WTC11 (cell line): ENCODE data around the gene ACVR1. TPM values are rescaled to one million over a fixed set of nuclear protein-coding genes. Genes with fewer than 3 reads are reported as not detected.

Experiments
- ATAC-seq: fragments of 200-7000 bp; cut with Tn5 transposase; 2 replicates; pipeline ENCODE4 v1.10.0; 2021; ENCODE audit warnings: mild to moderate bottlenecking, moderate library complexity
- CTCF ChIA-PET: fragments of 300-600 bp; sonication (Branson Sonifier 250); formaldehyde crosslinking; loops from one replicate; lab custom pipeline; 2021; ENCODE audit warnings: antibody characterized with exemption; lab: Charles Lee
- POLR2A ChIA-PET: fragments of 350-600 bp; sonication (Branson Sonifier 250); formaldehyde crosslinking; loops from one replicate; lab custom pipeline; 2021; ENCODE audit warnings: antibody characterized with exemption; lab: Charles Lee
- DNase-seq: peaks from one replicate; pipeline ENCODE4 v3.0.0; 2021; ENCODE audit warnings: low spot score
- H3K27ac Mint-ChIP-seq: 2 replicates; pipeline ENCODE4 v1.8.0; 2021; ENCODE audit warnings: mixed read lengths
- H3K27me3 Mint-ChIP-seq: 2 replicates; pipeline ENCODE4 v1.8.0; 2021; ENCODE audit warnings: low read depth, mild to moderate bottlenecking, moderate library complexity, mixed read lengths
- H3K36me3 Mint-ChIP-seq: 2 replicates; pipeline ENCODE4 v1.8.0; 2021; ENCODE audit warnings: mixed read lengths
- H3K4me1 Mint-ChIP-seq: 2 replicates; pipeline ENCODE4 v1.8.0; 2022; ENCODE audit warnings: mixed read lengths
- H3K4me3 Mint-ChIP-seq: 2 replicates; pipeline ENCODE4 v1.8.0; 2021; ENCODE audit warnings: mild to moderate bottlenecking, moderate library complexity, mixed read lengths
- H3K9me3 Mint-ChIP-seq: 2 replicates; pipeline ENCODE4 v1.8.0; 2021; ENCODE audit warnings: mixed read lengths
- ATF1 ChIP-seq: sonication (generic); formaldehyde crosslinking; IDR thresholded peaks from 2 replicates; pipeline ENCODE4 v1.8.1; 2023; ENCODE audit warnings: mild to moderate bottlenecking, moderate library complexity, missing genetic modification reagents
- ELF4 ChIP-seq: sonication (generic); formaldehyde crosslinking; IDR thresholded peaks from 2 replicates; pipeline ENCODE4 v1.8.1; 2022; ENCODE audit warnings: low read depth, mild to moderate bottlenecking, moderate library complexity, missing genetic modification reagents
- ESRRA ChIP-seq: sonication (generic); formaldehyde crosslinking; IDR thresholded peaks from 2 replicates; pipeline ENCODE4 v1.8.1; 2022; ENCODE audit warnings: mild to moderate bottlenecking, missing genetic modification reagents, borderline replicate concordance
- ETV6 ChIP-seq: sonication (generic); formaldehyde crosslinking; IDR thresholded peaks from 2 replicates; pipeline ENCODE4 v1.8.1; 2022; ENCODE audit warnings: mild to moderate bottlenecking, missing genetic modification reagents
- FOXJ3 ChIP-seq: sonication (generic); formaldehyde crosslinking; IDR thresholded peaks from 2 replicates; pipeline ENCODE4 v1.9.0; 2021; ENCODE audit warnings: missing genetic modification reagents, mild to moderate bottlenecking, borderline replicate concordance
- GABPB1 ChIP-seq: sonication (generic); formaldehyde crosslinking; IDR thresholded peaks from 2 replicates; pipeline ENCODE4 v1.8.1; 2023; ENCODE audit warnings: mild to moderate bottlenecking, missing genetic modification reagents
- KAT7 ChIP-seq: sonication (generic); formaldehyde crosslinking; IDR thresholded peaks from 2 replicates; pipeline ENCODE4 v1.8.1; 2023; ENCODE audit warnings: missing genetic modification reagents, mild to moderate bottlenecking, borderline replicate concordance
- MXD4 ChIP-seq: fragments of 250-450 bp; sonication (Bioruptor Pico); IDR thresholded peaks from 2 replicates; pipeline ENCODE4 v1.8.0; 2021; ENCODE audit warnings: mild to moderate bottlenecking, moderate library complexity, borderline replicate concordance
- NFE2L1 ChIP-seq: sonication (generic); formaldehyde crosslinking; IDR thresholded peaks from 2 replicates; pipeline ENCODE4 v1.8.1; 2023; ENCODE audit warnings: missing genetic modification reagents
- NR3C1 ChIP-seq: sonication (generic); formaldehyde crosslinking; conservative IDR thresholded peaks from 2 replicates; pipeline ENCODE4 v1.8.1; 2023; ENCODE audit warnings: low read depth, mild to moderate bottlenecking, missing genetic modification reagents
- OVOL2 ChIP-seq: fragments of 250-450 bp; sonication (Bioruptor Pico); IDR thresholded peaks from 2 replicates; pipeline ENCODE4 v1.9.0; 2021; ENCODE audit warnings: mild to moderate bottlenecking, borderline replicate concordance
- PREB ChIP-seq: sonication (generic); formaldehyde crosslinking; IDR thresholded peaks from 2 replicates; pipeline ENCODE4 v1.8.1; 2022; ENCODE audit warnings: mild to moderate bottlenecking, missing genetic modification reagents, moderate library complexity, borderline replicate concordance
- RORB ChIP-seq: fragments of 250-450 bp; sonication (Bioruptor Pico); IDR thresholded peaks from 2 replicates; pipeline ENCODE4 v1.9.0; 2021; ENCODE audit warnings: mild to moderate bottlenecking
- SMAD3 ChIP-seq: sonication (generic); formaldehyde crosslinking; IDR thresholded peaks from 2 replicates; pipeline ENCODE4 v1.8.0; 2022; ENCODE audit warnings: missing genetic modification reagents, mild to moderate bottlenecking, borderline replicate concordance
- TCF7 ChIP-seq: sonication (generic); formaldehyde crosslinking; IDR thresholded peaks from 2 replicates; pipeline ENCODE4 v1.8.0; 2022; ENCODE audit warnings: mild to moderate bottlenecking, low read depth, missing genetic modification reagents, moderate library complexity
- TEAD4 ChIP-seq: sonication (generic); formaldehyde crosslinking; IDR thresholded peaks from 2 replicates; pipeline ENCODE4 v1.8.0; 2022; ENCODE audit warnings: mild to moderate bottlenecking, missing genetic modification reagents
- ZNF121 ChIP-seq: sonication (generic); formaldehyde crosslinking; IDR thresholded peaks from 2 replicates; pipeline ENCODE4 v1.8.0; 2023; ENCODE audit warnings: missing genetic modification reagents
- ZNF138 ChIP-seq: sonication (generic); formaldehyde crosslinking; conservative IDR thresholded peaks from 2 replicates; pipeline ENCODE4 v1.8.1; 2022; ENCODE audit warnings: mild to moderate bottlenecking, moderate library complexity, missing genetic modification reagents
- ZNF219 ChIP-seq: sonication (generic); formaldehyde crosslinking; IDR thresholded peaks from 2 replicates; pipeline ENCODE4 v1.8.0; 2023; ENCODE audit warnings: missing genetic modification reagents, mild to moderate bottlenecking, borderline replicate concordance
- ZNF232 ChIP-seq: sonication (generic); formaldehyde crosslinking; IDR thresholded peaks from 2 replicates; pipeline ENCODE4 v1.8.0; 2022; ENCODE audit warnings: mild to moderate bottlenecking, missing genetic modification reagents
- ZNF416 ChIP-seq: fragments of 250-450 bp; sonication (Bioruptor Pico); IDR thresholded peaks from 2 replicates; pipeline ENCODE4 v1.9.0; 2021; ENCODE audit warnings: mild to moderate bottlenecking, inconsistent platforms
- ZNF423 ChIP-seq: fragments of 250-450 bp; sonication (Bioruptor Pico); IDR thresholded peaks from 2 replicates; pipeline ENCODE4 v2.1.2; 2022; ENCODE audit warnings: mild to moderate bottlenecking, moderate library complexity
- ZNF512 ChIP-seq: sonication (generic); formaldehyde crosslinking; IDR thresholded peaks from 2 replicates; pipeline ENCODE4 v1.8.1; 2022; ENCODE audit warnings: missing genetic modification reagents, borderline replicate concordance
- total RNA-seq: library from RNA; stranded (reverse); gene quantifications from 3 replicates; pipeline ENCODE4 v1.2.3, GENCODE V29; 2021
- TF ChIP-seq, protein P1 (sequence below): sonication (generic); formaldehyde crosslinking; IDR thresholded peaks from 2 replicates; pipeline ENCODE4 v1.8.1; 2023; ENCODE audit warnings: mild to moderate bottlenecking, moderate library complexity, missing genetic modification reagents
- TF ChIP-seq, protein P2 (sequence below): sonication (generic); formaldehyde crosslinking; IDR thresholded peaks from 2 replicates; pipeline ENCODE4 v1.8.1; 2022; ENCODE audit warnings: low read depth, missing genetic modification reagents, borderline replicate concordance
- TF ChIP-seq, protein P3 (sequence below): sonication (generic); formaldehyde crosslinking; IDR thresholded peaks from 2 replicates; pipeline ENCODE4 v1.8.1; 2022; ENCODE audit warnings: low read depth, mild to moderate bottlenecking, moderate library complexity, missing genetic modification reagents, borderline replicate concordance

Gene ACVR1
- total RNA-seq, 1 experiment from 2014 or later: 19.2 TPM

DNA sequence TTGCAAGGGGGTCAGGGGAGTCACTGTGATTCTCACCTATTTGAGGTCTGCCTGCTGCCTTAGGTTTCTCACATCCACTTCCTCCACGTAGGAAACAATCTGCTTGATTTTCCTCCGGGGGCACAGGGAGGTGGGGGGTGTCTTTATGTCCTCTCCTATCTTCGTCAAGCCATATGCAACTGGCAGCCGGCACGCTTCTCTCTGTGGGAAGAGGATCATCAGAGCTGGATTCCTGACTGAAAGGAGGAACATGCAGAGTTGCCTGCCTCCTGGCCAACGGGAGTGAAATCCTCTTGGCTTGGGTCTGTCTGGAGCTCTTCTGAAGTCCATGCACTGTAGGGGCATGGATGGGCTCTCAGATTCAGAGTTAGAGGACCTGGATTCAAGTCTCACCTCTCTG is 43.1 kb upstream of the ACVR1 start (continued):
- no peak for TF ChIP-seq MXD4 (CRISPR knock-in tag)
- TF ChIP-seq ZNF423: no peak
- no peak for TF ChIP-seq ESRRA (CRISPR knock-in tag)
- TF ChIP-seq ZNF232: no peak
- TF ChIP-seq KAT7 (CRISPR knock-in tag): no peak
- no peak for TF ChIP-seq RORB (CRISPR knock-in tag)
- no peak for TF ChIP-seq ZNF219 (CRISPR knock-in tag)
- TF ChIP-seq NR3C1: no peak
- no peak for TF ChIP-seq NFE2L1 (CRISPR knock-in tag)
- TF ChIP-seq ZNF138: no peak
- no peak for TF ChIP-seq FOXJ3
- no peak for TF ChIP-seq GABPB1 (CRISPR knock-in tag)
- no peak for TF ChIP-seq TCF7 (CRISPR knock-in tag)
- TF ChIP-seq, protein P1, sequence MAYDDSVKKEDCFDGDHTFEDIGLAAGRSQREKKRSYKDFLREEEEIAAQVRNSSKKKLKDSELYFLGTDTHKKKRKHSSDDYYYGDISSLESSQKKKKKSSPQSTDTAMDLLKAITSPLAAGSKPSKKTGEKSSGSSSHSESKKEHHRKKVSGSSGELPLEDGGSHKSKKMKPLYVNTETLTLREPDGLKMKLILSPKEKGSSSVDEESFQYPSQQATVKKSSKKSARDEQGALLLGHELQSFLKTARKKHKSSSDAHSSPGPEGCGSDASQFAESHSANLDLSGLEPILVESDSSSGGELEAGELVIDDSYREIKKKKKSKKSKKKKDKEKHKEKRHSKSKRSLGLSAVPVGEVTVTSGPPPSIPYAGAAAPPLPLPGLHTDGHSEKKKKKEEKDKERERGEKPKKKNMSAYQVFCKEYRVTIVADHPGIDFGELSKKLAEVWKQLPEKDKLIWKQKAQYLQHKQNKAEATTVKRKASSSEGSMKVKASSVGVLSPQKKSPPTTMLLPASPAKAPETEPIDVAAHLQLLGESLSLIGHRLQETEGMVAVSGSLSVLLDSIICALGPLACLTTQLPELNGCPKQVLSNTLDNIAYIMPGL (CRISPR knock-in tag): no peak

DNA sequence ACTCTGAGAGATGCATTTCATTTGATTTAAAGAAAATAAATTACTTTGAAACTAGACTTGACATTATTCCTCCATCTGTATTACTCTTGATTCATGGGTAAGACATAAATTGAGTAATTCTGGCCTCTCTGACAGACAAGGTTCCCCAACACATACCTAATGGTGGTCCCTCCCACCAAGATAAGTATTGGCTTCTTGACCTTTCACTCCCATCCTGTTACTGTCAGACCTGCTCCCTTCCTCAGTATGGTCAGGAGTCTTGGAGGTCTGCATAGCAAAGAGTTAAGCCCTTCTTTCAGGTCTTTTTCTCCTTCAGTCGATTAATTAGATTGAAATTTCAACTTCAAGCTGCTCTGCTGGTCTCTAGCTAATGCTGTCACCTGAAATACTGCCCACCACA is 42.2 kb upstream of the ACVR1 start:
- Mint-ChIP-seq H3K36me3 (peaks cover 3% of the 10 kb centered on the region; the same call in 1 of the 2 replicates), H3K4me1 (0 out of 2 replicates have a peak, but pooled peaks cover 2% of the 10 kb centered on the region)
- CTCF ChIA-PET: interaction anchor here (1.1 to 1.5 kb wide), 3 partner anchors 17 to 289 kb away, joined by 3 read pairs; partner anchors contain the start of gene ACVR1C
- no peak for ATAC-seq
- TF ChIP-seq ZNF138: no peak
- TF ChIP-seq, all 79 proteins: peak for 0
- Mint-ChIP-seq H3K9me3 (peaks cover 7% of the 10 kb centered on the region), H3K27me3 (peaks cover 64% of the 10 kb centered on the region), H3K27ac (no peak overlapping the region), H3K4me3 (no peak overlapping the region)
- no peak for DNase-seq
- POLR2A ChIA-PET: interaction anchor here (0.9 kb wide), 1 partner anchor 15 kb away, joined by 3 read pairs; no protein-coding TSS in a partner anchor

DNA sequence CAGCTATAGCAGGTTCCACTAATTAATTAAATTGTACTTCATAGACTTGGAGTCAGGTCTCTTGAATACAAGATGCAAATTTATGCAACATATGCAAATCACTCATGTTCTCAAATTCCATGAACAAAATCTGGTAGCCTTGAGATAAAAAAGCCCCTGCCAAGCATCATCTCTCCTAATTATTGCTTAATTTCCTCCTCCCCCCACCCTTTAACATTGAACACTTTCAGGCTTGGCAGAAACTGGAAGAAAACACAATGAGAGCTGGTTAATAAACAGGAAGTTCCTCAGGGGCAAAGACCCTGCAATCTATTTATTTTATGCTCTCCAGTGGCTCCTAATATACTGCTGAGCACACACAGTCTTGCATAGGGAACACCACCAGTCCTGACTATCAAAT is 35.6 kb upstream of the ACVR1 start:
- DNase-seq (no peak), ATAC-seq (no peak)
- Mint-ChIP-seq H3K4me3 (no peak overlapping the region), H3K27ac (no peak overlapping the region), H3K27me3 (peaks cover 34% of the 10 kb centered on the region), H3K9me3 (no peaks in the 10 kb centered on the region), H3K36me3 (no peaks in the 10 kb centered on the region), H3K4me1 (peaks cover 8% of the 10 kb centered on the region)
- POLR2A ChIA-PET: no interaction called here
- no peak for TF ChIP-seq SMAD3 (CRISPR knock-in tag)
- CTCF ChIA-PET: interaction anchor here (0.9 to 1.3 kb wide), 2 partner anchors 10 to 94 kb away, joined by 3 to 4 read pairs; no protein-coding TSS in a partner anchor

DNA sequence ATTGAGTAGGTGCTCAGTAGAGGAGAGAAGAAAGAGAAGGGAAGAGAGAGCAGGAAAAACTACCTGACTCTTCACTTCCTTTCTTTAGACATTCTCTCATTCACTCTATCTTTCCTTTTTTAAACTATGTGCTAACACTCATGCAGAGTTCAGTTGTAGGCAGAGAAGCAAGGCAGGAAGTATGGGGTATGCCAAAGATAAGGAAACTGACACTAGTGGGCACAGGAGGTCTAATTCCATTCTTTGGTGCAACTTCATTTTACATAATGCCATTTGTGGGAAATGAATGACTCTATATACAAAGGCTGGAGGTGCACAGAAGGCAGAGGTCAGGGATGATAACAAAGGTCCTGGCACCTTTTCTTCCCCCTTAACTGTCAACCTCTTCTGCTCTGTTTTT is 35.1 kb upstream of the ACVR1 start:
- ChIA-PET CTCF (interaction anchor here (0.9 kb wide), 1 partner anchor 95 kb away, joined by 4 read pairs; no protein-coding TSS in a partner anchor), POLR2A (no interaction called here)
- Mint-ChIP-seq H3K27me3 (peaks cover 34% of the 10 kb centered on the region), H3K4me1 (peaks cover 11% of the 10 kb centered on the region), H3K27ac (no peak overlapping the region), H3K9me3 (no peaks in the 10 kb centered on the region), H3K4me3 (no peak overlapping the region), H3K36me3 (no peaks in the 10 kb centered on the region)
- no peak for ATAC-seq
- no peak for DNase-seq
- no peak for TF ChIP-seq TEAD4
- no peak for TF ChIP-seq ETV6 (CRISPR knock-in tag)
- no peak for TF ChIP-seq OVOL2
- no peak for TF ChIP-seq ELF4 (CRISPR knock-in tag)
- TF ChIP-seq, protein P2, sequence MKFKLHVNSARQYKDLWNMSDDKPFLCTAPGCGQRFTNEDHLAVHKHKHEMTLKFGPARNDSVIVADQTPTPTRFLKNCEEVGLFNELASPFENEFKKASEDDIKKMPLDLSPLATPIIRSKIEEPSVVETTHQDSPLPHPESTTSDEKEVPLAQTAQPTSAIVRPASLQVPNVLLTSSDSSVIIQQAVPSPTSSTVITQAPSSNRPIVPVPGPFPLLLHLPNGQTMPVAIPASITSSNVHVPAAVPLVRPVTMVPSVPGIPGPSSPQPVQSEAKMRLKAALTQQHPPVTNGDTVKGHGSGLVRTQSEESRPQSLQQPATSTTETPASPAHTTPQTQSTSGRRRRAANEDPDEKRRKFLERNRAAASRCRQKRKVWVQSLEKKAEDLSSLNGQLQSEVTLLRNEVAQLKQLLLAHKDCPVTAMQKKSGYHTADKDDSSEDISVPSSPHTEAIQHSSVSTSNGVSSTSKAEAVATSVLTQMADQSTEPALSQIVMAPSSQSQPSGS: no peak
- no peak for TF ChIP-seq ZNF121 (CRISPR knock-in tag)
- TF ChIP-seq, protein P3, sequence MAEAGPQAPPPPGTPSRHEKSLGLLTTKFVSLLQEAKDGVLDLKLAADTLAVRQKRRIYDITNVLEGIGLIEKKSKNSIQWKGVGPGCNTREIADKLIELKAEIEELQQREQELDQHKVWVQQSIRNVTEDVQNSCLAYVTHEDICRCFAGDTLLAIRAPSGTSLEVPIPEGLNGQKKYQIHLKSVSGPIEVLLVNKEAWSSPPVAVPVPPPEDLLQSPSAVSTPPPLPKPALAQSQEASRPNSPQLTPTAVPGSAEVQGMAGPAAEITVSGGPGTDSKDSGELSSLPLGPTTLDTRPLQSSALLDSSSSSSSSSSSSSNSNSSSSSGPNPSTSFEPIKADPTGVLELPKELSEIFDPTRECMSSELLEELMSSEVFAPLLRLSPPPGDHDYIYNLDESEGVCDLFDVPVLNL (CRISPR knock-in tag): no peak
- TF ChIP-seq PREB: no peak
- no peak for TF ChIP-seq ATF1 (CRISPR knock-in tag)
- TF ChIP-seq ZNF416 (CRISPR knock-in tag): no peak
- no peak for TF ChIP-seq ZNF512 (CRISPR knock-in tag)
